ENCODE results near the gene AOAH. TPM values are rescaled to one million over a fixed set of nuclear protein-coding genes. Genes with fewer than 3 reads are reported as not detected.

AOAH gene
- total and polyA plus RNA-seq, 11 donors, result 0.65 to 42.0 (median 1.8) TPM

GRCh38 chr7:36531951-36532350, 192.3 kb downstream of the AOAH start:
- intact Hi-C loops (cut with DNase I), result no loop called here
- Histone ChIP-seq H3K4me3 (no peak overlapping the region), H3K9me3 (no peaks in the 10 kb centered on the region), H3K4me1 (no peaks in the 10 kb centered on the region), H3K36me3 (peaks cover 0 to 13% (median 0%) of the 10 kb centered on the region in 9 donors), H3K27ac (no peak overlapping the region), H3K27me3 (no peaks in the 10 kb centered on the region)
- DNase-seq, result no peak
- TF ChIP-seq POLR2A (IDR thresholded peaks at IDR 0.05) (no peak), CTCF (IDR thresholded peaks at IDR 0.05) (no peak)
- ATAC-seq, result no peak
- 87 to 90% (median 89%) methylated on average over 5 to 7 of the region's 7 CpGs for WGBS, 4 donors

GRCh38 chr7:36530456-36530855, 193.8 kb downstream of the AOAH start:
- TF ChIP-seq POLR2A (IDR thresholded peaks at IDR 0.05) (no peak), CTCF (IDR thresholded peaks at IDR 0.05) (no peak)
- Histone ChIP-seq H3K4me3 (no peak overlapping the region), H3K36me3 (peaks cover 0 to 13% (median 0%) of the 10 kb centered on the region in 9 donors), H3K4me1 (no peaks in the 10 kb centered on the region), H3K27ac (no peak overlapping the region), H3K27me3 (no peaks in the 10 kb centered on the region), H3K9me3 (no peaks in the 10 kb centered on the region)
- intact Hi-C loops (cut with DNase I), result no loop called here
- DNase-seq (no peak), ATAC-seq (no peak)
- WGBS, 4 donors, result 84 to 89% (median 87%) methylated on average over 2 of the region's 2 CpGs

- TF ChIP-seq POLR2A (IDR thresholded peaks at IDR 0.05), result no peak
- no peak for TF ChIP-seq CTCF (IDR thresholded peaks at IDR 0.05)
- Histone ChIP-seq H3K27me3 (no peaks in the 10 kb centered on the region), H3K4me1 (no peaks in the 10 kb centered on the region), H3K4me3 (no peak overlapping the region), H3K36me3 (peaks cover 0 to 13% (median 0%) of the 10 kb centered on the region in 9 donors), H3K27ac (no peak overlapping the region), H3K9me3 (no peaks in the 10 kb centered on the region)
- no peak for ATAC-seq
- intact Hi-C loops (cut with DNase I), result no loop called here
- DNase-seq, result no peak
- 81 to 87% (median 85%) methylated on average over 6 of the region's 6 CpGs for WGBS, 4 donors
These were observed 196.8 kb downstream of the AOAH start for GRCh38 chr7:36527549-36527913.

- WGBS, 4 donors, result 76 to 94% (median 91%) methylated on average over 3 of the region's 3 CpGs
These were observed 197.3 kb downstream of the AOAH start for GRCh38 chr7:36526863-36527548.

More at GRCh38 chr7:36526863-36527548, 197.3 kb downstream of the AOAH start:
- ATAC-seq, result no peak
- no peaks in the 10 kb centered on the region for H3K9me3 ChIP-seq
- H3K27ac ChIP-seq, result no peak overlapping the region
- no peaks in the 10 kb centered on the region for H3K4me1 ChIP-seq
- peaks cover 0 to 17% (median 0%) of the 10 kb centered on the region in 9 donors for H3K36me3 ChIP-seq
- no peak for TF ChIP-seq CTCF (IDR thresholded peaks at IDR 0.05)
- no peak for TF ChIP-seq POLR2A (IDR thresholded peaks at IDR 0.05)
- peaks cover 0 to 4% (median 0%) of the 10 kb centered on the region in 9 donors for H3K27me3 ChIP-seq
- DNase-seq, result no peak
- intact Hi-C loops (cut with DNase I), result no loop called here
- H3K4me3 ChIP-seq, result no peak overlapping the region

Measured in heart left ventricle (tissue), 16 donors.